Measurements from ENCODE around the gene WIPF2. TPM values are rescaled to one million over a fixed set of nuclear protein-coding genes. Genes with fewer than 3 reads are reported as not detected.
"Not testable (repeated sequence)": the region's sequence is repeated elsewhere in the genome, so short reads cannot be mapped to it uniquely, and the experiment has no call there.

The WIPF2 gene
- total RNA-seq, 1 donor from 2014 or later: 13.9 TPM

DNA sequence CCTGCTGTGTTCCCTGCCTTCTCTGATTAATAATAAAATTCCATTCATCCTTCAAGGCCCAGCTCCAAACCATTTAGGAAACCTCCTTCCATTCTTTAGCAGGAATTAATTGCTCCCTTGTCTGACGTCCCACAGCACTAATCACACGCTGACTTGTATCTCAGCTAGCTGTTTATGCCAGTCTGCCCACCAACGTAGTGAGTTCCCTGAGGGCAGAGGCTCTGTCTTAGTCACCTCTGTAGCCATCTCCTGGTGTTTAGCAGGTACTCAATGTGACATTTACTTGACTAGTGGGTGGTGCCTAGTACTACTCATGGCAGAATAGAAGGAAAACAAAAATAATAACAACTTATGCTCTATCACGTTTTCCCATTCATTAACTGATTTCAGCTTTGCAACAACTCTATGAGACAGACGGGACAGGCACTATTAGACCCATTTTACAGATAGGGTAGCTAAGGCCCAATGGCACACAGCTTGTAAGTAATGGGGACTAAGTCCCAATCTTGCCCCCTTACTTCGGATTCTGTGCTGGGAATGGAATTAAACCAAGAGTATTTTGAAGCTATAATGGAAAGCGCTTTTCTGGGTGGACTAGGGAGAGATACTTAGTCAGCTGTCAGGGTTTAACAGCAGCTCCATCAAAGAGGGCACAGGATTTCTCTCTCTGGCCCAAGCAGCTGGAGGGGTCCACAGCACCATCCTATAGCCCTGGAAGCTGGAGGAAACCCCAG, 931 bp upstream of the WIPF2 start:
- no peak overlapping the region for H3K4me3 ChIP-seq (ENCODE audit: low read depth, low read length)
- no peak for DNase-seq (ENCODE audit: low read depth)
- H3K36me3 ChIP-seq (ENCODE audit: control insufficient read depth, insufficient read depth, low read length): no peaks in the 10 kb centered on the region

DNA sequence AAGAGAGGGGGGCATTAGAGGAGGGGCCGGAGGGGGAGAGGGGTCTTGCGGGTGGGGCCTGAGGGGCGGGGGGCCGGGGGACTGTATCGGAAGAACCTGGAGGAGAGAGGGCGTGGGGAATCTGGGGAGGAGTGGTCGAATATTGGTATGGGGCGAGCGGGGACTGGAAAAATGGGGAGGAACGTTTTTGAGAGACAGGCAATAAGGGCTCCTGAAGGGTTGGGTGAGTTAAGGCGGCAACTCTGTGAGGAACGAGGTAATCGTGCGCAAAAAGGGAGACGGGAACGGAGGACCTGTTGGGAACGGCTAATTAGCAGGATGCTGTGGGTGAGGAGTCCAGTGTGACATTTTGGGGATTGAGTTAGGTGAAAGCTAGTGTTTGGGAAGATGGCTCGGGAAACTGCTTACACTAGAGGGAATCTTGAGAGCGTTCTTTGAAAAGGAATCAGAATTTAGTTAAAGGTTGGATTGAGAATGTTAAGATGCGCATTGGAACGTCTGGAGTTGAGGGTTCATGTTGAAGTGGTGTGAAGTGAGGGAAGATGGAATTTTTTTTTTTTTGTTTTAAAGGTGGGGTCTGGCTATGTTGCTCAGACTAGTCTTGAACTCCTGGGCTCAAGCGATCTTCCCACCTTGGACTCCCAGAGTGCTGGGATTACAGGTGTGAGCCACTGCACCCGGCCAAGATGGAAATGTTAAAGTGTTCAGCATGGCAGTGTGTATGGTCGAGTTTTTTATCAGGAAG, 662 bp downstream of the WIPF2 start:
- H3K4me3 ChIP-seq (ENCODE audit: low read depth, low read length): peak overlapping the region; percentile 60
- DNase-seq (ENCODE audit: low read depth): no peak
- H3K36me3 ChIP-seq (ENCODE audit: control insufficient read depth, insufficient read depth, low read length): no peaks in the 10 kb centered on the region
- TF ChIP-seq, protein P1, sequence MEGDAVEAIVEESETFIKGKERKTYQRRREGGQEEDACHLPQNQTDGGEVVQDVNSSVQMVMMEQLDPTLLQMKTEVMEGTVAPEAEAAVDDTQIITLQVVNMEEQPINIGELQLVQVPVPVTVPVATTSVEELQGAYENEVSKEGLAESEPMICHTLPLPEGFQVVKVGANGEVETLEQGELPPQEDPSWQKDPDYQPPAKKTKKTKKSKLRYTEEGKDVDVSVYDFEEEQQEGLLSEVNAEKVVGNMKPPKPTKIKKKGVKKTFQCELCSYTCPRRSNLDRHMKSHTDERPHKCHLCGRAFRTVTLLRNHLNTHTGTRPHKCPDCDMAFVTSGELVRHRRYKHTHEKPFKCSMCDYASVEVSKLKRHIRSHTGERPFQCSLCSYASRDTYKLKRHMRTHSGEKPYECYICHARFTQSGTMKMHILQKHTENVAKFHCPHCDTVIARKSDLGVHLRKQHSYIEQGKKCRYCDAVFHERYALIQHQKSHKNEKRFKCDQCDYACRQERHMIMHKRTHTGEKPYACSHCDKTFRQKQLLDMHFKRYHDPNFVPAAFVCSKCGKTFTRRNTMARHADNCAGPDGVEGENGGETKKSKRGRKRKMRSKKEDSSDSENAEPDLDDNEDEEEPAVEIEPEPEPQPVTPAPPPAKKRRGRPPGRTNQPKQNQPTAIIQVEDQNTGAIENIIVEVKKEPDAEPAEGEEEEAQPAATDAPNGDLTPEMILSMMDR (IDR thresholded peaks at IDR 0.05; ENCODE audit: insufficient read depth, low read length, poor library complexity, severe bottlenecking): no peak
- no peaks in the 10 kb centered on the region for H3K27me3 ChIP-seq (ENCODE audit: control insufficient read depth, insufficient read depth, low read length)

More for the DNA sequence above, 931 bp upstream of the WIPF2 start:
- H3K27me3 ChIP-seq (ENCODE audit: control insufficient read depth, insufficient read depth, low read length): no peaks in the 10 kb centered on the region
- TF ChIP-seq, protein P1 (IDR thresholded peaks at IDR 0.05; ENCODE audit: insufficient read depth, low read length, poor library complexity, severe bottlenecking): no peak

DNA sequence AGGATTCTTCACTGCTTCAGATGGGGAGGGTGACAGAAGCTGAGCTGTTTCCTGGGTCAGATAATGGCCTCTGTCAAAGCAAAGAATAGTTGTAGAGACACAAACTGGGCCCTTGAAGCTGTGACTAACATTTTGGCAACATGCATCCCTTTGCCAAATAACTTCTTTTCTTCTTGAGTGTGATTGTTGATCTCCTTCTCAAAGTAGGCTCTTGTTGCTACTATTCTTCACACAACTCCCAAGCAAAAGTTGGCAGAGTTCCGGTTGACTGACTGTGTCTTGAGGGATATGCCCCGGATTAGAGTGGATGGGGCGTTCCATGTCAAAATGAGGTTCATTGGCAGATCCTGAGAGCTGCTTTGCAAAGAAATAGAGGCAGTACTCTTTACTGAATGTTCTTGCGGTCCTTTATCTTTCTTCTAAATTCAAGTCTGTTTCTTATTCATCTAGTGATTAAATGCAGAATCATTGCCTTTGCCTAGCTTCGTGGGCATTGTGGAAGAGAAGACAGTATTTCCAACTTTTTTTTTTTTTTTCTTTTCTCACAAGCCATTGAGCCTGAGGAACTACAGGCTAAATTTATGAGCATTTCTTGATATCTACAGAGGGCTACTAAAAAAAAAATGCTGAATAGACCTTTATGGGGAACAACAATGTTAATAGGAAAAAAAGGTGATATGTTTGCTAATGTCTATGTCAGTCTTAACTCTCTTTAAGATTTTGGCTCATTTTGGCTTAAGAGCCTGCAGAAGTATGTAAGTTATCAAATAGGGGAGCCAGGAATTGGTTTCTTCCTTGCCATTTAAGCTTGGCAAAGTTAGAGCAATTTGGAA, 5.8 kb downstream of the WIPF2 start:
- no peak overlapping the region for H3K4me3 ChIP-seq (ENCODE audit: low read depth, low read length)
- no peak for DNase-seq (ENCODE audit: low read depth)

DNA sequence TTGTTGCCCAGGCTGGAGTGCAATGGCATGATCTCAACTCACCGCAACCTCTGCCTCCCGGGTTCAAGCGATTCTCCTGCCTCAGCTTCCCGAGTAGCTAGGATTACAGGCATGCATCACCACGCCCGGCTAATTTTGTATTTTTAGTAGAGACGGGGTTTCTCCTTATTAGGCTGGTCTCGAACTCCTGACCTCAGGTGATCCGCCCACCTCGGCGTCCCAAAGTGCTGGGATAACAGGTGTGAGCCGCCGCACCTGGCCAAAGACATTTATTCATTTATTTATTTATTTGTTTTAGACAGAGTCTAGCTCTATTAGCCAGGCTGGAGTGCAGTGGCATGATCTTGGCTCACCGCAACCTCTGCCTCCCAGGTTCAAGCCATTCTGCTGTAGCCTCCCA, 10.0 kb downstream of the WIPF2 start:
- DNase-seq (ENCODE audit: low read depth); H3K27me3 ChIP-seq (ENCODE audit: control insufficient read depth, insufficient read depth, low read length); H3K4me3 ChIP-seq (ENCODE audit: low read depth, low read length); H3K36me3 ChIP-seq (ENCODE audit: control insufficient read depth, insufficient read depth, low read length): not testable (repeated sequence)

More for the DNA sequence above, 5.8 kb downstream of the WIPF2 start:
- TF ChIP-seq, protein P1 (IDR thresholded peaks at IDR 0.05; ENCODE audit: insufficient read depth, low read length, poor library complexity, severe bottlenecking): no peak
- Histone ChIP-seq H3K36me3 (ENCODE audit: control insufficient read depth, insufficient read depth, low read length) (no peaks in the 10 kb centered on the region), H3K27me3 (ENCODE audit: control insufficient read depth, insufficient read depth, low read length) (no peaks in the 10 kb centered on the region)

DNA sequence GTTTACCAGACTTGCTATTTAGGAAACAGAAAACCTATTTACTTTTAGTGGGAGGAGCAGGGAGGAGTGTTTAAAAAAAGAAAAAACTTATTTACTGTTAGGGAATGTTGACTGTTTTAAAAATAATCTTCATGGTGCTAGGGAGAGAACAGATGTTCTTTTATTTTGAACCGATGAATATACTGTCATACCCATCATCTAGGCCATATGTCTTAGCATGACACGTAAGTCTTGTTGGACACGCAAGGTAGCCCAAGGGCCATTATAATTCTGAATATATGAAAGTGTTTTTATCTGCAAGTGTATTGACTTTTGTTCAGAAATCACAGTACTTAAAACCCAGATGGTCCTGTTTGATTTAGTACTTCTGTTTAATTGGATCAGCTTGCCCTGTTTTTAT, 11.6 kb downstream of the WIPF2 start:
- Histone ChIP-seq H3K36me3 (ENCODE audit: control insufficient read depth, insufficient read depth, low read length) (no peaks in the 10 kb centered on the region), H3K4me3 (ENCODE audit: low read depth, low read length) (no peak overlapping the region), H3K27me3 (ENCODE audit: control insufficient read depth, insufficient read depth, low read length) (no peaks in the 10 kb centered on the region)
- TF ChIP-seq, protein P1 (IDR thresholded peaks at IDR 0.05; ENCODE audit: insufficient read depth, low read length, poor library complexity, severe bottlenecking): no peak
- no peak for DNase-seq (ENCODE audit: low read depth)

DNA sequence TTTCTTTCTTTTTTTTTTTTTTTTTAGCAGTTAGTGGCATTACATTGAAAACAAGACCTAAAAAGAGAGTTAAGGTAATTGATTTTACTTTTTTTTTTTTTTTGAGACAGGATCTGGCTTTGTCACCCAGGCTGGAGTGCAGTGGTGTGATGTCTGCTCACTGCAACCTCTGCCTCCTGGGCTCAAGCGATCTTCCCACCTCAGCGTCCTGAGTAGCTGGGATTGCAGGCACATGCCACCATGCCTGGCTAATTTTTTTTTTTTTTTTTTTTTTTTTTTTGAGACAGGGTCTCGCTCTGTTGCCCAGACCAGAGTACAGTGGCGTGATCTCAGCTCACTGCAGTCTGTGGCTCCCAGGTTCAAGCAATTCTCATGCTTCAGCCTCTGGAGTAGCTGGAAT, 12.8 kb downstream of the WIPF2 start:
- not testable (repeated sequence) for DNase-seq (ENCODE audit: low read depth); H3K27me3 ChIP-seq (ENCODE audit: control insufficient read depth, insufficient read depth, low read length); H3K36me3 ChIP-seq (ENCODE audit: control insufficient read depth, insufficient read depth, low read length); H3K4me3 ChIP-seq (ENCODE audit: low read depth, low read length)

Measured in kidney epithelial cell (primary cell).